ENCODE measurements around the gene NPBWR2.

GRCh38 chr20:64112691-64113443 lies 5.5 kb upstream of the NPBWR2 start:
- TF ChIP-seq CTCF (IDR thresholded peaks at IDR 0.05) (no peak), POLR2AphosphoS5 (IDR thresholded peaks at IDR 0.05) (no peak), POLR2A (IDR thresholded peaks at IDR 0.05) (no peak), EP300 (IDR thresholded peaks at IDR 0.05; ENCODE audit: low read depth) (no peak)

Measured in transverse colon (tissue), 4 donors.